PC-9 (cell line): Measurements from ENCODE around the gene FAXC. TPM values are rescaled to one million over a fixed set of nuclear protein-coding genes. Genes with fewer than 3 reads are reported as not detected.

ENCODE experiments used
- BruUV-seq: library from RNA; stranded (reverse); fragments of 400-500 nt; replicated peaks from 2 replicates; lab custom pipeline; 2021; lab: Mats Ljungman, UMichigan
- CTCF ChIA-PET: fragments of 300-600 bp; sonication (Branson Sonifier 250); formaldehyde crosslinking; loops from one replicate; lab custom pipeline; 2022; ENCODE audit warnings: antibody characterized with exemption; lab: Charles Lee
- POLR2A ChIA-PET: fragments of 300-600 bp; sonication (Branson Sonifier 250); formaldehyde crosslinking; loops from one replicate; lab custom pipeline; 2022; ENCODE audit warnings: antibody characterized with exemption; ENCODE audit not compliant: unreplicated experiment; lab: Charles Lee
- DNase-seq, 2 experiments: peaks; one replicate each; pipeline versions ENCODE4 v3.0.0 to v3.0.0-alpha.2; 2015 to 2022; ENCODE audit warnings: mixed read lengths in 1 of 2
- H2AFZ ChIP-seq: fragments of 200-600 bp; sonication (generic); 2 replicates; pipeline ENCODE4 v1.8.1; 2017; ENCODE audit warnings: antibody characterized with exemption
- H3F3A ChIP-seq: fragments of 200-600 bp; sonication (generic); 2 replicates; pipeline ENCODE4 v1.8.1; 2017; ENCODE audit warnings: antibody characterized with exemption, mild to moderate bottlenecking, low read depth; ENCODE audit not compliant: insufficient read depth
- H3K27ac ChIP-seq: fragments of 200-600 bp; sonication (generic); 2 replicates; pipeline ENCODE4 v1.6.1; 2016; ENCODE audit warnings: mixed run types
- H3K27me3 ChIP-seq: fragments of 200-600 bp; sonication (generic); 2 replicates; pipeline ENCODE4 v1.6.1; 2016; ENCODE audit warnings: low read depth, mixed run types; ENCODE audit not compliant: insufficient read depth
- H3K36me3 ChIP-seq: fragments of 200-600 bp; sonication (generic); 2 replicates; pipeline ENCODE4 v1.6.1; 2016; ENCODE audit warnings: low read depth, mixed run types
- H3K4me1 ChIP-seq: fragments of 200-600 bp; sonication (generic); replicated peaks from 2 replicates; pipeline ENCODE4 v1.6.1; 2016; ENCODE audit warnings: mixed run types; ENCODE audit not compliant: insufficient read depth
- H3K4me2 ChIP-seq: fragments of 200-600 bp; sonication (generic); 2 replicates; pipeline ENCODE4 v1.6.1; 2017; ENCODE audit warnings: mixed run types
- H3K4me3 ChIP-seq: fragments of 200-600 bp; sonication (generic); 2 replicates; pipeline ENCODE4 v1.6.1; 2016; ENCODE audit warnings: mixed run types
- H3K79me2 ChIP-seq: fragments of 200-600 bp; sonication (generic); 2 replicates; pipeline ENCODE4 v1.6.1; 2017; ENCODE audit warnings: low read depth, mixed run types
- H3K9me2 ChIP-seq: fragments of 200-600 bp; sonication (generic); 2 replicates; pipeline ENCODE4 v1.8.1; 2017; ENCODE audit warnings: mild to moderate bottlenecking; ENCODE audit not compliant: insufficient read depth
- H3K9me3 ChIP-seq: fragments of 200-600 bp; sonication (generic); 2 replicates; pipeline ENCODE4 v1.8.1; 2016; ENCODE audit warnings: low read depth; ENCODE audit not compliant: insufficient read depth
- H4K20me1 ChIP-seq: fragments of 200-600 bp; sonication (generic); 2 replicates; pipeline ENCODE4 v1.8.1; 2017; ENCODE audit not compliant: insufficient read depth
- CTCF ChIP-seq: fragments of 200-600 bp; sonication (generic); conservative IDR thresholded peaks from 2 replicates; pipeline ENCODE4 v1.6.1; 2017; ENCODE audit warnings: mixed run types, antibody characterized with exemption, mild to moderate bottlenecking, moderate library complexity
- EZH2 ChIP-seq: fragments of 200-600 bp; sonication (generic); IDR thresholded peaks from 2 replicates; pipeline ENCODE4 v1.8.0; 2017; ENCODE audit warnings: antibody characterized with exemption, low read depth
- intact Hi-C: fragments of 100-400 bp; cut with micrococcal nuclease; formaldehyde crosslinking; loops from one replicate; pipeline ENCODE4 v1.10.0; 2022; ENCODE audit not compliant: unreplicated experiment
- total RNA-seq: library from RNA; stranded (reverse); gene quantifications from 2 replicates; pipeline ENCODE4 v1.2.3, GENCODE V29; 2021

FAXC gene
- total RNA-seq, 1 experiment from 2014 or later, result 3.3 TPM

GRCh38 chr6:99366852-99367251 is 17.4 kb upstream of the FAXC start:
- TF ChIP-seq CTCF (no peak), EZH2 (no peak)
- BruUV-seq, result no TSS peak
- no peaks in the 10 kb centered on the region for H3K9me2 ChIP-seq
- no peak for DNase-seq
- no peaks in the 10 kb centered on the region for H3K79me2 ChIP-seq
- H3K4me3 ChIP-seq, result no peak overlapping the region
- no peaks in the 10 kb centered on the region for H3F3A ChIP-seq
- no peaks in the 10 kb centered on the region for H3K4me1 ChIP-seq
- intact Hi-C loops, result no loop called here
- H4K20me1 ChIP-seq, result no peaks in the 10 kb centered on the region
- no peaks in the 10 kb centered on the region for H3K36me3 ChIP-seq
- POLR2A ChIA-PET, result no interaction called here
- H3K9me3 ChIP-seq, result no peaks in the 10 kb centered on the region
- H3K27ac ChIP-seq, result no peak overlapping the region
- H3K4me2 ChIP-seq, result no peak overlapping the region
- H3K27me3 ChIP-seq, result no peaks in the 10 kb centered on the region
- CTCF ChIA-PET, result no interaction called here
- H2AFZ ChIP-seq, result no peak overlapping the region

- no peak overlapping the region for H3K4me3 ChIP-seq
- H2AFZ ChIP-seq, result no peak overlapping the region
- H3K27me3 ChIP-seq, result no peaks in the 10 kb centered on the region
- POLR2A ChIA-PET, result no interaction called here
- no peaks in the 10 kb centered on the region for H3F3A ChIP-seq
- DNase-seq, result no peak
- intact Hi-C loops, result no loop called here
- no peaks in the 10 kb centered on the region for H4K20me1 ChIP-seq
- TF ChIP-seq CTCF (no peak), EZH2 (no peak)
- no TSS peak for BruUV-seq
- no peak overlapping the region for H3K27ac ChIP-seq
- H3K36me3 ChIP-seq, result no peaks in the 10 kb centered on the region
- H3K4me2 ChIP-seq, result no peak overlapping the region
- no peaks in the 10 kb centered on the region for H3K79me2 ChIP-seq
- CTCF ChIA-PET, result interaction anchor here (0.9 kb wide), 1 partner anchor 23 kb away, joined by 3 read pairs; no protein-coding TSS in a partner anchor
- no peaks in the 10 kb centered on the region for H3K9me2 ChIP-seq
- no peaks in the 10 kb centered on the region for H3K4me1 ChIP-seq
- H3K9me3 ChIP-seq, result no peaks in the 10 kb centered on the region
Observed at GRCh38 chr6:99364026-99364425, 14.6 kb upstream of the FAXC start.

- H3K36me3 ChIP-seq, result no peaks in the 10 kb centered on the region
- H3K9me2 ChIP-seq, result no peaks in the 10 kb centered on the region
- no peaks in the 10 kb centered on the region for H4K20me1 ChIP-seq
- no peak overlapping the region for H3K4me2 ChIP-seq
- H3K27ac ChIP-seq, result no peak overlapping the region
- DNase-seq, result no peak
- no peak overlapping the region for H3K4me3 ChIP-seq
- BruUV-seq, result no TSS peak
- TF ChIP-seq CTCF (no peak), EZH2 (no peak)
- H3K27me3 ChIP-seq, result no peaks in the 10 kb centered on the region
- H3K9me3 ChIP-seq, result no peaks in the 10 kb centered on the region
- no peak overlapping the region for H2AFZ ChIP-seq
- no peaks in the 10 kb centered on the region for H3K79me2 ChIP-seq
- H3K4me1 ChIP-seq, result no peaks in the 10 kb centered on the region
- CTCF ChIA-PET, result no interaction called here
- intact Hi-C loops, result no loop called here
- POLR2A ChIA-PET, result no interaction called here
- H3F3A ChIP-seq, result no peaks in the 10 kb centered on the region
Observed at GRCh38 chr6:99362678-99363268, 13.3 kb upstream of the FAXC start.
